ENCODE measurements around the gene USF2.
"Not testable (repeated sequence)": the region's sequence is repeated elsewhere in the genome, so short reads cannot be mapped to it uniquely, and the experiment has no call there.

DNA sequence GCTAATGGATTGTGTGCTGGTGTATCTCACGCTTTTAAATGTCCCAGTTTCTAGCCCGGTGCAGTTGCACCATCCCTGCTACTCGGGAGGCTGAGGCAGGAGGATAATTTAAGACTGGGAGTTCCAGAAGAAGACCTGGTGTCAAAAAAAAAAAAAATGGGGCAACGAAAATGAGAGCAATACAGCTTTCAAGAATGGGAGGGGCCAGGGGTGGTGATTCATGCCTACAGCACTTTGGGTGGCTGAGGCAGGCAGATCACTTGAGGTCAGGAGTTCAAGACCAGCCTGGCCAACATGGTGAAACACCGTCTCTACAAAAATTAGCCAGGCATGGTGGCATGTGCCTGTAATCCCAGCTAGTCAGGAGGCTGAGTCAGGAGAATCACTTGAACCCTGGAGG is 17.3 kb downstream of the USF2 start:
- TF ChIP-seq, protein P1, sequence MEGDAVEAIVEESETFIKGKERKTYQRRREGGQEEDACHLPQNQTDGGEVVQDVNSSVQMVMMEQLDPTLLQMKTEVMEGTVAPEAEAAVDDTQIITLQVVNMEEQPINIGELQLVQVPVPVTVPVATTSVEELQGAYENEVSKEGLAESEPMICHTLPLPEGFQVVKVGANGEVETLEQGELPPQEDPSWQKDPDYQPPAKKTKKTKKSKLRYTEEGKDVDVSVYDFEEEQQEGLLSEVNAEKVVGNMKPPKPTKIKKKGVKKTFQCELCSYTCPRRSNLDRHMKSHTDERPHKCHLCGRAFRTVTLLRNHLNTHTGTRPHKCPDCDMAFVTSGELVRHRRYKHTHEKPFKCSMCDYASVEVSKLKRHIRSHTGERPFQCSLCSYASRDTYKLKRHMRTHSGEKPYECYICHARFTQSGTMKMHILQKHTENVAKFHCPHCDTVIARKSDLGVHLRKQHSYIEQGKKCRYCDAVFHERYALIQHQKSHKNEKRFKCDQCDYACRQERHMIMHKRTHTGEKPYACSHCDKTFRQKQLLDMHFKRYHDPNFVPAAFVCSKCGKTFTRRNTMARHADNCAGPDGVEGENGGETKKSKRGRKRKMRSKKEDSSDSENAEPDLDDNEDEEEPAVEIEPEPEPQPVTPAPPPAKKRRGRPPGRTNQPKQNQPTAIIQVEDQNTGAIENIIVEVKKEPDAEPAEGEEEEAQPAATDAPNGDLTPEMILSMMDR (IDR thresholded peaks at IDR 0.05): not testable (repeated sequence)
- TF ChIP-seq POLR2A (IDR thresholded peaks at IDR 0.05): not testable (repeated sequence)
